ENCODE data around the gene DBNL. TPM values are rescaled to one million over a fixed set of nuclear protein-coding genes. Genes with fewer than 3 reads are reported as not detected.

DBNL gene
- total RNA-seq, 1 donor from 2014 or later = 68.0 TPM

DNA sequence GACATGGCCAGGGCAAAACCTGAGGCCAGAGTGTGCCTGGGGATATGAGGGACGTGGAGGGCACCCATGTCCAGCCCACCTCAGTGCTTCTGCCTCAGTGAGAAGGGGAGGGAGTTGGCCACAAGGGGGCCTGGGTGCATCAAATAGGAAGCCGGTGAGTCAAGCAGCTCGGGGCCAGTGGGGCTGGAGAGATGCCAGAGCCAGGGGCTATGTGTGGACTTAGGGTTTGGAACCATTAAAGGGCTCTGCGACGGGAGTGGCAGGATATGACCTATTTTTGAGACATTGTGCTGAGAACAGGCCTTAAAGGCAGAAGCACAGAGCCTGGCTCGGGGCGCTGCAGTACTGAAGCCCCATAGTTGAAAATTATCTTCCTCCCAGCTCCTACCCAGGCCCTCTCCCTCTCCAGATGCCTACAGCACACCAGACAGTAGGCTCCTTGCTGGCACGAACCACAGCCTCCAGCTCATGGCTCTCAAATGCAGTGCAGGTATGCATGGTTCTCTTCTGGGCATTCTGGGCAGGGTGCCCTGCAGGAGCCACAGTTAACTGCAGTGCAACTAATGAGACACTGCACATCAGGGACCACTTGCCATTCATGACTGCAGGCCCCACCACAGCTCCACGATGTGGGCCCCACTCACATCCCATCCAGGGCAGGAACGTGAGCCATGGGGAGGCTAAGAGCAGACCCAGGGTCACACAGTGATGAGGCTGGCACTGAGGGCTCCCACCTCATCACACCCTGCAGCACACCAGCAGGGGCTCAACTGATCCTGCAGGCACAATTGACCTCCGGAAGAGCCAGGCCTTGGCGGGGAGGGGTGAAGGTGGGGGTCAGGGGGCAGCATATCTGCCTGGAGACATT, 28.1 kb downstream of the DBNL start:
- DNase-seq (ENCODE audit: low spot score, unreplicated experiment) = no peak
- H3K4me3 Mint-ChIP-seq (ENCODE audit: low read depth) = no peak overlapping the region
- no peaks in the 10 kb centered on the region for H3K9me3 Mint-ChIP-seq (ENCODE audit: low read depth)
- H3K27me3 Mint-ChIP-seq = peaks cover 9% of the 10 kb centered on the region
- TF ChIP-seq, protein P1, sequence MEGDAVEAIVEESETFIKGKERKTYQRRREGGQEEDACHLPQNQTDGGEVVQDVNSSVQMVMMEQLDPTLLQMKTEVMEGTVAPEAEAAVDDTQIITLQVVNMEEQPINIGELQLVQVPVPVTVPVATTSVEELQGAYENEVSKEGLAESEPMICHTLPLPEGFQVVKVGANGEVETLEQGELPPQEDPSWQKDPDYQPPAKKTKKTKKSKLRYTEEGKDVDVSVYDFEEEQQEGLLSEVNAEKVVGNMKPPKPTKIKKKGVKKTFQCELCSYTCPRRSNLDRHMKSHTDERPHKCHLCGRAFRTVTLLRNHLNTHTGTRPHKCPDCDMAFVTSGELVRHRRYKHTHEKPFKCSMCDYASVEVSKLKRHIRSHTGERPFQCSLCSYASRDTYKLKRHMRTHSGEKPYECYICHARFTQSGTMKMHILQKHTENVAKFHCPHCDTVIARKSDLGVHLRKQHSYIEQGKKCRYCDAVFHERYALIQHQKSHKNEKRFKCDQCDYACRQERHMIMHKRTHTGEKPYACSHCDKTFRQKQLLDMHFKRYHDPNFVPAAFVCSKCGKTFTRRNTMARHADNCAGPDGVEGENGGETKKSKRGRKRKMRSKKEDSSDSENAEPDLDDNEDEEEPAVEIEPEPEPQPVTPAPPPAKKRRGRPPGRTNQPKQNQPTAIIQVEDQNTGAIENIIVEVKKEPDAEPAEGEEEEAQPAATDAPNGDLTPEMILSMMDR (IDR thresholded peaks at IDR 0.05; ENCODE audit: unreplicated experiment) = peak; percentile 65
- no peak overlapping the region for H3K27ac Mint-ChIP-seq
- H3K36me3 Mint-ChIP-seq (ENCODE audit: insufficient read depth) = peaks cover 4% of the 10 kb centered on the region
- H3K4me1 Mint-ChIP-seq (ENCODE audit: low read depth) = no peaks in the 10 kb centered on the region

DNA sequence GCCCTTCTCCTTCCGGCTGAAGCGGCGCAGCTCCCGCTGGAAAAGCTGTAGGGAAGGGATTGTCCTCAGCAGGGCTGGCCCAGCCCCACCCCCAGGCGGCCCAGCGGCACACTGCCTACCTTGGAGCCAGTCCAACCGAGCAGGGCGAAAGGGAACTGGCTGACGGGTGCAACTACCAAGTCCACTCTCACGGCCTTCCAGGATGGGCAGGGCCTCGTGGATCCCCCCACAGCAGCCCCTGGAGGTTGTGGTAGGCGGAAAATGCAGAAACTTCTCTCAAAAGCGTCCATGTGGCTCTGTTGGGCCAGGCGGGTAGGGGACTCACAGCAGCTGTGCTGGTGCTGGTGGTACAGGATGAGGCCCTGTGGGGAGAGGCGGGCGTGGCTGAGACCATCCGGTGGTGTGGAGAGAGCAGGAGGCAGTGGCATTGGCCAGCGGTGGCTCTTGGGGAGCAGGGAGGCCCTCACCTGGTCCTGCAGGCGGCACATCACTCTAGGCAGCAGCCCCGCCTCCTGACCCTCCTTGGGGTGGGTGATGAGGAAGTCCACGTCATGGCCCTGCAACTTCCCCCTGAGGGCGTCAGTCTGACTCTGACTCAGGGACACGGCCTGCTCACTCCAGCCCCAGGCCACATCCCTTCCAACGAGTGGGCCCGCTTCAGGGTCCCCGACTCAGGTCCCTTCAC, 29.3 kb downstream of the DBNL start:
- Mint-ChIP-seq H3K4me1 (ENCODE audit: low read depth) (no peaks in the 10 kb centered on the region), H3K4me3 (ENCODE audit: low read depth) (no peak overlapping the region), H3K27ac (no peak overlapping the region), H3K27me3 (no peaks in the 10 kb centered on the region), H3K36me3 (ENCODE audit: insufficient read depth) (peaks cover 8% of the 10 kb centered on the region), H3K9me3 (ENCODE audit: low read depth) (no peaks in the 10 kb centered on the region)
- DNase-seq (ENCODE audit: low spot score, unreplicated experiment) = no peak
- TF ChIP-seq, protein P1 (IDR thresholded peaks at IDR 0.05; ENCODE audit: unreplicated experiment) = no peak

DNA sequence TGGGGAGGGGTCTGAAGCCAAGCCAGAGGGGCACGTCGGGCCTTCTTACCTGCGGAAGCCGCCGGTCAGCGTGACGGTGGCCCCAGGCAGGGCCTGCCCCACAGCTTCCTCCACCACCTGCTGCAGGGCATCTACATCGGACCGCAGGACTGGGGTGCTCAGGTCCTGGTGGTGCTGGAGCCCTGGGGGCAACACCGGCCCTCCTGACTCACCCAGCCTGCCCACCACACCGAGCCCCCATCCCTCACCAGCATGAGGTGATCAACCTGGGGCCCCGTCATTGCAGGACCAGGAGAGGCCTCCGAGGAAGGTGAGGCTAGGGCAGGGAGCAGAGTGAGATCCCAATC, 29.8 kb downstream of the DBNL start:
- TF ChIP-seq, protein P1 (IDR thresholded peaks at IDR 0.05; ENCODE audit: unreplicated experiment) = no peak

DNA sequence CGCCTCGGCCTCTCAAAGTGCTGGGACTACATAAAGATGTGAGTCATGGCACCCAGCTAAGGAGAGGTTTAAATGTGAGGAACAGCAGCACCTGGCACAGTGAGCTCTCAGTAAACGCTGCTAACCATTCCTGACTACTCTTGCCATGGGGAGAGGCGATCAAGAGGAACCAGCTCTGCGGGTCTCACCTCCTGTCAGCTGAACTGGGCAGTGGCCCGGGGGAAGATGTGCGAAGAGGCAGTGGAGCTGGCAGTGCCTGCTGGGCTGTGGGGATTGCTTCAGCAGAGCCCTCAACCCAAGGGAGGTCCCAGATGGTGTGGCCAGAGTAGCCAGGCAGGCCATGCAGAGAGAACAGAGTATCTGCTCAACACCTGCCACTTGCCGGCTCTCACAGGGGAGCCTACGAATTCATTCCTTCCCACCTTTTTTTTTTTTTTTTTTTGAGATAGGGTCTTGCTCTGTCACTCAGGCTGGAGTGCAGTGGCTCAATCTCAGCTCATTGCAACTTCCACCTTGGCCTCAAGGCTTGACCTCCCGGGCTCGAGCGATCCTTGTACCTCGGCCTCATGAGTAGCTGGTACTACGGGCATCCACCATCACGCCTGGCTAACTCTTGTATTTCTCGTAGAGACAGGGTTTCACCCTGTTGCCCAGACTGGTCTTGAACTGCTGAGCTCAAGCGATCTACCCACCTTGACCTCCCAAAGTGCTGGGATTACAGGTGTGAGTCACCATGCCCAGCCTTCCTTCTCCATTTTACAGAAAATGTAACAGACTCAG, 31.0 kb downstream of the DBNL start:
- Mint-ChIP-seq H3K27me3 (no peaks in the 10 kb centered on the region), H3K36me3 (ENCODE audit: insufficient read depth) (peaks cover 8% of the 10 kb centered on the region)

More for the DNA sequence above, 29.8 kb downstream of the DBNL start:
- DNase-seq (ENCODE audit: low spot score, unreplicated experiment) = no peak
- peaks cover 8% of the 10 kb centered on the region for H3K36me3 Mint-ChIP-seq (ENCODE audit: insufficient read depth)
- no peak overlapping the region for H3K27ac Mint-ChIP-seq
- H3K4me1 Mint-ChIP-seq (ENCODE audit: low read depth) = no peaks in the 10 kb centered on the region
- no peaks in the 10 kb centered on the region for H3K9me3 Mint-ChIP-seq (ENCODE audit: low read depth)
- H3K4me3 Mint-ChIP-seq (ENCODE audit: low read depth) = no peak overlapping the region
- no peaks in the 10 kb centered on the region for H3K27me3 Mint-ChIP-seq

More for the DNA sequence above, 31.0 kb downstream of the DBNL start:
- Mint-ChIP-seq H3K4me3 (ENCODE audit: low read depth) (no peak overlapping the region), H3K27ac (no peak overlapping the region), H3K9me3 (ENCODE audit: low read depth) (no peaks in the 10 kb centered on the region), H3K4me1 (ENCODE audit: low read depth) (no peaks in the 10 kb centered on the region)
- TF ChIP-seq, protein P1 (IDR thresholded peaks at IDR 0.05; ENCODE audit: unreplicated experiment) = no peak
- no peak for DNase-seq (ENCODE audit: low spot score, unreplicated experiment)

Data from progenitor cell of endocrine pancreas (in vitro differentiated cells).